ENCODE measurements around the gene TMEM231. TPM values are rescaled to one million over a fixed set of nuclear protein-coding genes. Genes with fewer than 3 reads are reported as not detected.

The TMEM231 gene
- total and polyA plus RNA-seq, 9 of the 15 experiments (the other 6 are each of a cell fraction or from before 2014, with no cell fraction given): 1.6 to 27.6 (median 9.1) TPM

DNA sequence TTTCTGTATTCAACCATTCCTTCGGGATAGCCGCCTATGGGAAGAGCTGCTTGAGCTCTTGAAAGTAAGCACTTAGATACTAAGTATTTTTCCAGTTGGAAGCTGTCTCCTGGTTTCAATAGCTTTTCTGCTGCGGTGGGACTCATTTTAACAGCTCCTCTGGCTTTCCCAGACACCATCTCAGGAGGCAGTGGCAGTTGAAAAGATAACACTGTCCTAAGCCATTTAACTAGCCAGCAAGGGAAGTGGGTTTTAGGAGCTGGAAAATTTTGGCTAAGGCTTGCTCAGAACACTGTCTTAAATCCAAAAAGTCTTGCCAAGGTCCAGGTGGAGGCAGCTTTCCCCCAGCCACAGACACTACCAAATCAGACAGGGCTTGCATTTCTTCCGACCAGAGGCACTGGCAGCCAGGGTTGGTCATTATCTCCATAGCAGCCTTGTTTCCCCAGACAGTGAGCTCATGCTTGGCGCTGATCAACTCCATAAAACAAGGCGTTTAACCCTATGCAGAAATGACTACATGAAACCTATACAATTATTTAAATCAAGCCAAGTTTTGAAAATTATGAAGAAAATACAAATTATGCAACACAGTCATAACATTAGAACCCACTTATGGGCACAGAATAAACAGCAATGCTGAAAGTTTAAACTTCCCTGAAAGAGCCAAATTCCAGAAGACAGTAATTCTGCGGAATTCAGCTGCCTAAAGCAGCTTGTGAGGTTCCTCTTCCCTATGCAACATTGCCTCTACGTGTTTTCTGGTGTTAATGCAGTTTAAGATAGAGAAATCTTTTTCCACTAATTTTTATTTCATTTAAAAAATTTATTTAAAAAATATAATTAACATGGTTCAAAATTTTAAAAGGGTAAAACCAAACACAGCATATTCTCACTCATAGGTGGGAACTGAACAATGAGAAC lies 35.1 kb upstream of the TMEM231 start (continued):
- TF ChIP-seq ZBTB9 (CRISPR knock-in tag; IDR thresholded peaks at IDR 0.05) (peak; percentile 62; the same call in 1 of the 2 replicates), ARNT (IDR thresholded peaks at IDR 0.05) (no peak), CTBP1 (IDR thresholded peaks at IDR 0.05; ENCODE audit: borderline replicate concordance) (0 out of 2 replicates have a peak, but pooled peaks have one; percentile 39), RHOXF2B (CRISPR knock-in tag; conservative IDR thresholded peaks at IDR 0.05) (no peak), PTBP1 (IDR thresholded peaks at IDR 0.05; ENCODE audit: low read depth, low read length) (no peak), JUN (IDR thresholded peaks at IDR 0.05; ENCODE audit: borderline replicate concordance, low read depth, low read length) (no peak), JUN (CRISPR knock-in tag; IDR thresholded peaks at IDR 0.05; ENCODE audit: borderline replicate concordance) (no peak), ZNF165 (CRISPR knock-in tag; IDR thresholded peaks at IDR 0.05; ENCODE audit: borderline replicate concordance) (no peak), MGA (IDR thresholded peaks at IDR 0.05) (no peak)
- TF ChIP-seq, protein P1, sequence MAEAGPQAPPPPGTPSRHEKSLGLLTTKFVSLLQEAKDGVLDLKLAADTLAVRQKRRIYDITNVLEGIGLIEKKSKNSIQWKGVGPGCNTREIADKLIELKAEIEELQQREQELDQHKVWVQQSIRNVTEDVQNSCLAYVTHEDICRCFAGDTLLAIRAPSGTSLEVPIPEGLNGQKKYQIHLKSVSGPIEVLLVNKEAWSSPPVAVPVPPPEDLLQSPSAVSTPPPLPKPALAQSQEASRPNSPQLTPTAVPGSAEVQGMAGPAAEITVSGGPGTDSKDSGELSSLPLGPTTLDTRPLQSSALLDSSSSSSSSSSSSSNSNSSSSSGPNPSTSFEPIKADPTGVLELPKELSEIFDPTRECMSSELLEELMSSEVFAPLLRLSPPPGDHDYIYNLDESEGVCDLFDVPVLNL (CRISPR knock-in tag; IDR thresholded peaks at IDR 0.05; ENCODE audit: low read depth): no peak
